Adrenal gland (tissue), 5 donors: ENCODE measurements around the gene PPT2.

ENCODE experiments used
- CTCF ChIP-seq, 6 experiments: fragments of 450-650 bp in 4 of 6; fragments of 200-600 bp in 2 of 6; sonication (generic) in 1 of 6; IDR thresholded peaks; 1 replicate in 5 of 6; 2 replicates in 1 of 6; pipeline versions ENCODE4 v1.5.1 to v1.8.0; 2016 to 2021; ENCODE audit warnings: antibody characterized with exemption in 6 of 6, mild to moderate bottlenecking in 2 of 6, moderate library complexity in 1 of 6
- POLR2A ChIP-seq, 2 donors: fragments of 450-650 bp; IDR thresholded peaks; one replicate each; pipeline ENCODE4 v1.6.1; 2017; ENCODE audit warnings: antibody characterized with exemption in 2 of 2, mild to moderate bottlenecking in 2 of 2, moderate library complexity in 1 of 2
- donor health status: DM: no; HTN: no; CAD: no.

GRCh38 chr6:32109765-32110160 is 44.2 kb upstream of the PPT2 start:
- TF ChIP-seq CTCF (IDR thresholded peaks at IDR 0.05) (no peak), POLR2A (IDR thresholded peaks at IDR 0.05) (no peak)
